ENCODE data around the gene TANGO6. TPM values are rescaled to one million over a fixed set of nuclear protein-coding genes. Genes with fewer than 3 reads are reported as not detected.

The TANGO6 gene
- total and polyA plus RNA-seq, 2 of the 8 experiments (the other 6 are each of a cell fraction or from before 2014, with no cell fraction given), result 5.0 to 19.5 TPM

- peaks cover 3% of the 10 kb centered on the region; the same call in 1 of the 2 replicates for H3K23me2 ChIP-seq (ENCODE audit: low read depth, low read length)
- no peak overlapping the region for H3K27ac ChIP-seq (ENCODE audit: low read depth, low read length)
- H3K36me3 ChIP-seq (ENCODE audit: control insufficient read depth in 2 of 4, insufficient read depth in 4 of 4, low read length in 3 of 4), result no peaks in the 10 kb centered on the region
- H2BK120ac ChIP-seq (replicated peaks; ENCODE audit: low read depth, low read length), result no peak overlapping the region
- 0 out of 2 replicates have a peak overlapping the region, but pooled peaks have one; percentile 10 for H3K18ac ChIP-seq (ENCODE audit: extremely low read depth, low read length)
- no peak overlapping the region for H4K5ac ChIP-seq (ENCODE audit: insufficient read length, low read depth, low read length)
- H3K23ac ChIP-seq (ENCODE audit: insufficient read length), result no peak overlapping the region
- DNase-seq (ENCODE audit: low read depth in 1 of 2, low spot score in 2 of 2), result no peak
- H3K27me3 ChIP-seq (replicated peaks in 1 of 4; ENCODE audit: control insufficient read depth in 3 of 4, extremely low read depth in 1 of 4, insufficient read depth in 3 of 4, low read length in 3 of 4), result no peaks in the 10 kb centered on the region
- WGBS, 2 experiments (ENCODE audit: extremely low coverage in 1 of 2, insufficient coverage in 1 of 2, insufficient read length in 1 of 2, insufficient replicate concordance in 2 of 2, low coverage in 1 of 2, low lambda C conversion rate in 2 of 2, missing lambda C conversion rate in 1 of 2), result 96% methylated on average over 5 of the region's 5 CpGs; no CpG with 5 or more reads in 1 of the 2 experiments
- H3K79me1 ChIP-seq (ENCODE audit: low read depth, low read length), result no peaks in the 10 kb centered on the region
- ChIA-PET POLR2A (ENCODE audit: partially characterized antibody) (no interaction called here), CTCF (ENCODE audit: partially characterized antibody) (interaction anchor here (0.6 to 1.5 kb wide), 2 partner anchors 80 to 85 kb away, joined by 3 read pairs; no protein-coding TSS in a partner anchor)
- peaks cover 7 to 24% (median 23%) of the 10 kb centered on the region in 4 experiments for H3K4me1 ChIP-seq (replicated peaks in 1 of 4; ENCODE audit: control insufficient read depth in 3 of 4, insufficient read depth in 4 of 4, low read length in 3 of 4)
- no peak overlapping the region for H2BK20ac ChIP-seq (ENCODE audit: low read length)
- H3K4me3 ChIP-seq (ENCODE audit: extremely low read depth in 1 of 4, insufficient read depth in 2 of 4, low read depth in 3 of 4, low read length in 4 of 4), result no peak overlapping the region
- TF ChIP-seq EGR1 (IDR thresholded peaks at IDR 0.05; ENCODE audit: borderline replicate concordance, low read depth, low read length) (no peak), ATF3 (IDR thresholded peaks at IDR 0.05; ENCODE audit: insufficient read depth, low read depth, low read length) (no peak), CBX5 (IDR thresholded peaks at IDR 0.05; ENCODE audit: low read depth, low read length) (no peak), RXRA (IDR thresholded peaks at IDR 0.05; ENCODE audit: insufficient read depth, low read depth, low read length) (no peak)
- no peak overlapping the region for H2AK5ac ChIP-seq (ENCODE audit: low read depth, low read length)
- H3K9me3 ChIP-seq (ENCODE audit: insufficient read depth in 2 of 2, low read depth in 1 of 2, low read length in 1 of 2), result no peaks in the 10 kb centered on the region
- no peak overlapping the region for H3K56ac ChIP-seq (replicated peaks; ENCODE audit: insufficient read length, low read depth, low read length)
- H3K79me2 ChIP-seq (ENCODE audit: control insufficient read depth in 1 of 2, insufficient read depth in 2 of 2, low read length in 2 of 2), result no peaks in the 10 kb centered on the region
- H2BK15ac ChIP-seq (ENCODE audit: low read length), result no peak overlapping the region
- no peak overlapping the region for H4K91ac ChIP-seq (replicated peaks; ENCODE audit: insufficient read length, low read length)
- no peak for FAIRE-seq
- no peaks in the 10 kb centered on the region for H4K20me1 ChIP-seq (replicated peaks in 1 of 2; ENCODE audit: control insufficient read depth in 1 of 2, insufficient read depth in 2 of 2, low read length in 2 of 2)
- no peak overlapping the region; the same call in 1 of the 2 replicates for H2BK5ac ChIP-seq (ENCODE audit: low read depth, low read length)
- no peak overlapping the region for H2AFZ ChIP-seq (ENCODE audit: low read length)
- no peak overlapping the region for H4K8ac ChIP-seq (ENCODE audit: extremely low read depth, insufficient read depth, low read length)
- H3K14ac ChIP-seq (ENCODE audit: insufficient read length), result no peak overlapping the region
- H2BK12ac ChIP-seq (ENCODE audit: low read depth, low read length), result no peak overlapping the region
- H3K4ac ChIP-seq (replicated peaks; ENCODE audit: insufficient read length, low read depth, low read length), result no peak overlapping the region
- H3K9ac ChIP-seq (replicated peaks in 1 of 4; ENCODE audit: extremely low read depth in 1 of 4, low read depth in 3 of 4, low read length in 3 of 4), result no peak overlapping the region
- H3K4me2 ChIP-seq (ENCODE audit: insufficient read depth in 1 of 2, low read depth in 2 of 2, low read length in 2 of 2), result no peak overlapping the region
Observed at GRCh38 chr16:69069504-69069903, 226.2 kb downstream of the TANGO6 start.
